GM19324 (cell line): Measurements from ENCODE around the gene ZSWIM6.

ENCODE experiments used
- ATAC-seq: cut with Tn5 transposase; IDR thresholded peaks from one replicate; pipeline ENCODE4 v1.9.1; 2021; ENCODE audit warnings: mild to moderate bottlenecking, moderate library complexity; ENCODE audit not compliant: unreplicated experiment, low FRiP score

ZSWIM6 gene

DNA sequence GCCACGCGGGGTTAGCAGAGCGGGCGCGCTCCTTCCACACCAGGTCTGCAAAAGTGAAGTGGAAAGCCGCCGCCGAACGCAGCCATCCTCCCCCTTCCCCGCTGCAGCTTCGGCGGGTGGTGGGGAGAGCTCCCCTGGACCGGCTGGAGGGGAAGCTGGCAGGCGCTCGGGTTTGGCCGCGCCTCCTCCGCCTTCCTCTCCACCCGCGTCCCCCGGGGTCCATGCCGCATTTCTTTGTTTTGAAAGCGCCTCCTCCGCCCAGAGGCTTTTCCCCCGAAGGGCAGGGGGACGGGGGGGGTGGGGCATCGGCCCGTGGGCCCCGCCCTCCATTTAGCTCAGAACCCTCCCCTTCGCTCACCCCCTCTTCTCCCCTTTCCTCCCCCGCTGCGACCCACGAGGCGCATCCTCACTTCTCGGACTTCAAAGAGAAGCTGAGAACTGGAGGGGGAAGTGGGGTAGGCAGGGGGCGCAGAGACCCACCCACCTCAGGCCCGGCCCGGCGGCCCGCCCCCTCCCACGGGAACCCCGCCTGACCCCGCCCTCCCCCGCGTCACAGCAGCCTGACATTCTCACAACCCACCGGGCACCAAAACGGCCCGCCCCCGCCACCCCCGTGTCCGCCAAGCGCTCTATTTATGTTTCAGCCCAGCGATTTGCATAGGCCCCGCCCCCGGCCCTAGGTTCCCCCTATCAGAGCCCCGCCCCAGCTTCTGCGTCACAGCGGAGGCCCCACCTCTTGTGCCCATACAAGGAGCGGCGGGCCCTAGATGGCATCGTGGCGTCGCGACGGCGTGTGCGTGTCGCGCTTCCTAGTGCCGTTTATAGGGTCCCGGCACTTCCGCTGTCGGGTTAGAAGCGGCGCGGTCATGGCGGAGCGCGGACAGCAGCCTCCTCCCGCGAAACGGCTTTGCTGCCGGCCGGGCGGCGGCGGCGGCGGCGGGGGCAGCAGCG is at the start of gene ZSWIM6:
Gene ZSWIM6 (plus strand): TSS at position 852 of the 951 bp plus-strand sequence. CDS start 15 bp downstream, at position 867.
- peak; percentile 67 for ATAC-seq

DNA sequence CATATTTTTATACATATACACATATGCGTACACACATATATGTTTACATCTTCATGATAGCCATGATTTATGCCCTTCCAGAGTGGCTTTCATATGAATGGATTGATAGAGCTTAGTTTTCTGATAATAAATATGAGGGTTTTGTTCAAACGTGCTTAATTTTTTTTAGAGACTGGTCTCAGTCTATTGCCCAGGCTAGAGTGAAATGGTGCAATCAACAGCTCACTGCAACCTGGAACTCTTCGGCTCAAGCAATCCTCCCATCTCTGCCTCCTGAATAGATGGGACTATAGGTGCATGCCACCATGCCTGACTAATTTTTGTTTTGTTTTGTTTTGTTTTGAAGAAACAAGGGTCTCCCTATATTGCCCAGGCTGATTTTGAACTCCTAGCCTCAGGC is 48.6 kb upstream of the ZSWIM6 start:
- no peak for ATAC-seq

DNA sequence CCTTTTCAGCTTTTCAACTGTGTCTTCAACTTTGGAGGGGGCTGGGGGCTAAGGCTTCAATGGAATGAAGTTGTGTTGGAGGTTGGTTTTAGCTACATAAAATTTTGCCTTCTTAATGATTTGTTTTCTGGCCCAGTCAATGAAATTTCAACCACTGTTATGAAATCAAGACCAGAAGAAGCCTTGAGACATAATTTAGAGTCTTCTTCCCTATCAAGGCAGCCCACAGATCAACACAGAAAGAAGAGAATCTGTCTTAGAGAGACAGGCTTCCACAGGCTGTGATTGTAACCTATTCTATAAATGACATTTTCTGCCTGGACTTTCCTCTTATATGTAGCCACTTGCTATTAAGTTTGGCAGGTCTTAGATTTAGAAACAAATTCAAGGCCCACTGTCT is 46.5 kb upstream of the ZSWIM6 start:
- ATAC-seq: no peak

DNA sequence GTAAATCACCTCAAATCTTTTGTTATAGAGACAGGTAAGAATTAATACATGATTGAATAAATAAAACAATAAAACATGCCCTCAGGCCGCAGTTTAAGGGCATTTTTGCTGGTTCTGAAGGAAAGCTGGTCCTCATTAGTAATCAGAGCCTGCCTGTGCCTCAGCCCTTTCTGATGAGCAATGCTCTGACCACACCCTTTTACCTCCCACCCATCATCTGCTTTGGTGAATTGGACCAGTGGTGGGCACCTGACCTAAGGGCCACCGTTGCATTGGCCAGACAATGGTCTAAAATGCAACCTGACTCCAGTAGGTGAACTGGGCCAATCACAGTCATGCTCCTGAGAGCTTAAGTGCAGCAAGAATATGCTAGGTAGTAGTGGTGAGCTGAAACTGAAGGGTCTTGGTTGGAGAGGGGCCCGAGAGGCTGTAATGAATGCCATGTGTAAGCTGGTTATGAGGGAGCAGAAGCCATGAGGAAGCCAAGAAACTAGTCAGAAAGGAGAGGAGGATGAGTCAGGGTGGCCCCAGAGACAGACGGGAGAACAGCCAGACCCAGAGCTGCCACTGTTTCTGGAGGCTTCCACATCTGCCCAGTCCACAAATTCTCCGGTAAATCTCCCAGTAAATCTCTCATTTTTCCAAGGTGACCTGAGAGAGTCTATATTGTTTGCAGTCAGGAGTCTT is 45.5 kb upstream of the ZSWIM6 start:
- no peak for ATAC-seq

DNA sequence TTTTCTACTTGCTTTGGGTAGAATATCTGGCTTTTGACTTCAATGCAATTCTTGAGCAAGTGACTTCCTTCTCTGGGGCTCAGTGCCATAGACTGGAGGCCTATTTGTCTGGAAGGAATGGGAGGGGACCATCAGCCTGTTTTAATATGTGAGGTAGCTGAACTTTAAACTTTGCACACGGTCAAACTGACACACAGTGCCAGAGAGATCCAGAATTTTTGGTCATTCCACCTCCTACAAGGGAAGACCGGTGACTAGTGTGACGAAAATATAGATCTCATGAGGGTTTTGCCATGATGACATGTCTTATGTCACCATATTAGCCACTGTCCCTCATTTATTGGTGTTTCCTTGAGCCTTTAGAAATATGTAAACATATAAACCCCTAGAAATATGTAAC is 44.6 kb upstream of the ZSWIM6 start:
- no peak for ATAC-seq

DNA sequence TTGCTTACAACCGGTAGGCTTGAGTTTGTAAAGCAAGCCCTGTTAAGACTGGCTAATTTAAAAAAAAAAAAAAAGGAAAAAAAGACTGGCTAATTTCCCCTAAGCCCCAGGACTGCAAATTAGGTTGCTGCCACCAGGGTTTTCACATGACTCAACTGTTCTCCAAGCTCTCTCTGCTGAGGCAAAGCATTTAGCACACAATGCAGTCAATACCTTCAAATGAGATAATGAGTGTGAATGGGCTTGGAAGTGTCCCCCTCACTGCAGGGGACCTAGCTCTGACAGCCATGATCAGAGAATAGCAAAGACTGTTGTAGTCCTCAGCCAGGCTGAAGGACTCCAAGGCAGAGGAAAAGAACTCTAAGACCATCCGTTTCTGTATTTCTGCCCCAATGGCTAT is 42.8 kb upstream of the ZSWIM6 start:
- ATAC-seq: no peak

DNA sequence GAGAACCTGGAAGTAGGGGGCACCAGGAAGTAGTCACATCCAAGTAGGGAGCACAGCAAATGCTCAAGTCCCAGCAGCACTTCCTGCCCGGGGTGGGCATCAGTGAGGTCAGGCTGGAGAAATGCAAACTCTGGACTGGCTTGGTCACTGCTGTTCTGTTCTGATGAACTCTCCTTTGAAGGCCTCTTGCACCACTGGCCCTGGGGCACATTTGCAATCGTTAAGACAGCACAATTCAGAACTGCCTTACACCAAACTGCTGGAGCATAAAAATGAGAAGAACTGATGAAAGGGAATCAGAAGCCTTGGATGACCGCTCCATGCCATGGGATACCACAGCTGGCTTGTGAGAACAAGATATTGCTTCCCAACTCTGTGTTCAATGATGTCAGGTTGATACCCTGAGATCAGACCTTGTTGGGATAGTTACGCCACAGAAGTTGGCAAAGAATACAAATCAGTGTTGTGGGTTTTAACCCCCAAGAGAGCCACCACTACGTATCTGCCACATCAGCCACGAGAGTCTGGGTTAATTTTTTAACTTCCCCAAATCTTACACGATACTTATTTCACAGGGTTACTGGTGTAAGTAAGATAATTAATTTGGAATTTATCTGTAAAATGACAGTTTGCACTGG is 42.3 kb upstream of the ZSWIM6 start:
- no peak for ATAC-seq

DNA sequence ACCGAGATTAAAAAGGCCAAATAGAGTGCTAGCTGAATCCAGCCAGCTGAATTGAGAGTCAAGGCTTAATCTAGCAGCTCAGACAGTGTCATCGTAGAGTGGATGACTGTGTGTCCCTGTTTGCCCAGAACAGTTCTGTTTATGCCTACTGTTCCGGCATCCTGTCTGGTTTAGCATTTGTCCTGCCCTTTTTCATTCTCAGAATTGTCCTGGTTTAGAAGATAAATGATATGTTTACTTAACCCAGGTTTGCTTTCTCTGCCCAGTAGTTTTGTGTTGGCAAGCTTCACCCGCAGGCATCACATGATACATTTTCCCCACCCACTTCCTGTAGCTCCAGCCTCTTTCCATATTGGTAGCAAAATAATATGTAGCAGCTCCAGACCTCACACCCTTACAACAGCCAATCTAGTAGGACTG is 41.3 kb upstream of the ZSWIM6 start:
- ATAC-seq: no peak

DNA sequence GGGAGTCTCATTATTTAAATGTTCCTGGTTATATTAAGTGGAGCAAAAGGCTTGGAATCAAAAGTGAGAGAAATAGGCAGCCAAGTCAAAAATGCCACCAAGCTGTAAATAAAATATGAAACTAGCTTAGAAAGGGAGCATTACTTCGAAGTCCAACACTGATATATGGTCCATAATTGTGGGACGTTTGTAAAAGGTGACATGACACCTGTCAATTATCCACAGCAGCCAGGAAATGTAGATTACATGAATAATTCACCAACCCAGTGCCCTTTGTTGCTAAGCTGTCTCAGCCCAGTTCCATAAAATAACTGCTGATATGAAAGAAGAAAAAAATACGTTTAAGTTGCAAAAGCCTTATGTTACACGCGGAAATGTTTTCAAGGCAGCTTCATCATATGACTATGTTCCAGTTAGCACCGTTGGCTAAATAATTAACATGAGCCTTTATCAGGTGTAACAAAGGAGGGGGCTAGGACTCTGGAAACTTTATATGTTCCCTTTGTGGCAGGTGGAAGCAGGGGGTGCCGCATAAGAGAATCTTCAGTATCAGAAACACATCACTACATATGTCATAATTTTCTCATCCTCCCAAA is 39.9 kb upstream of the ZSWIM6 start:
- ATAC-seq: no peak

DNA sequence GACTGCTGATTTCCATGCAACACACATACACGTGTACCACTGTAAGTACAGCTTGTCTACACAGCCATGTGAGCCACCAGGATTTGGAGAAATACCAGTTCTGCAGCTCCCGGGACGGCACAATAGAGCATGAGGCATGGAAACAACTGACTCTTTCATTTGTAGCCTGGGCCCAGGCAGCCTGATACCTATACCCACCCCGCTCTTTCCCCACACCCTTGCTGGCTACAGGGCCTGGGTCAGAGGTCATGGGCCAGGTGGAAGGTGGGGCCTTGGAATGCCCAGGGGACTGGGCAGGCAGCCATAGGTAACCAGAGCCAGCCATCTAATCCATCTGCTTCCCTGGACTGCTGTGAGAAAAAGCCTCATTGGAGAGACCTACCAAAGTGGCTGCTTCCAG is 39.0 kb upstream of the ZSWIM6 start:
- no peak for ATAC-seq

DNA sequence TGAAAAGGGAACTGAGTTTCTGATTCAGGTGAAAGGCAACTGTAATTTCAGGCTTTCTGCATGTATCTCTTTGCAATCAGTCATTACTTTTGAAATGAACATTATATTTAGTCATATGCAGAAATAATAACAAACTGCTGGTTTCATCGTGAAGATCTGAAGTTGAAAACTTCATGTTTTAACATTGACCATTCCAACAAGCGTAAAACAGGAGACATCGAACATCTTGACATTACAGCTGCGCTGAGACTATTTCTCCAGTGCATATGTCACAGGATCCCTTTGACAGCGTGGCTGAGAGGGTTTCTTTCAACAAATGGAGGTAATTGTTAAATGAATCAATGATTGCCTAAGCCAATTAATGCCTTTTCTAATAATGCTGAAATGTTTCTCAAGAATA is 38.2 kb upstream of the ZSWIM6 start:
- no peak for ATAC-seq

DNA sequence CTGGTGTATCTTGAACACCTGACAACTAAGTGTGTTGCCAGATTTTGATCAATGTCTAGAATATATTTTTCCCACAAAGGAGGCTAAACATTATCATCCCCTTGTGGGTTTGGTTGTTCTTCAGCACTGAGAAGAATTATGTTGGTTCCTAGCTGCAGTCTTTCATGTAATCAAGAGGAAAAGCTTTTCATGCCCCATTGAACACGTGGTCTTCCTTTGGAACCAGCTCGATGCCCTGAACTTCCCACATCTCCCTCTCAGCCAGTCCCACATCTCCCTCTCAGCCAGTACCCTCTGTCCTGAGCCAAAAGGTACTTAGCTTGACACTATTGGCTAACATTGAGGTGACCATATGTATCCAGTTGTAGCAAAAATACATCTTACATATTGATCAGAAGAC is 36.7 kb upstream of the ZSWIM6 start:
- ATAC-seq: no peak

DNA sequence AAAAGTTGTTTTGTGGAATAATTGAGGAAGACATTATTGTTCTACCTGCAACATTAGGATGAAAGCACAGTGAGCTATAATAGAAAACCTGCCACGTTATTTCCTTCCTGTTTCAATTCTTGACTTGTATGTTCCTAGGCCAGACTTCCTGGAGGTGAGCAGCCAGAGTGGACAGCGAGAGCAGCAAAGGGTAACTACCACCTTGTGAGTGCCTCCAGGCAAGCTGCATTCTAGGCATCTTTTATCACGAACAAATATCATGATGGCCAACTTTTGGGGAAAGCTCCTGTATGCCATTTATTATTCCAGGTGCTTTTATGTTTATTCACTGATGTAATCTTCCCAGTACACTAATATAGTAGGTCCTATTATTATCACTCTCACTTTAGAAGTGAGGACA is 34.0 kb upstream of the ZSWIM6 start:
- no peak for ATAC-seq

DNA sequence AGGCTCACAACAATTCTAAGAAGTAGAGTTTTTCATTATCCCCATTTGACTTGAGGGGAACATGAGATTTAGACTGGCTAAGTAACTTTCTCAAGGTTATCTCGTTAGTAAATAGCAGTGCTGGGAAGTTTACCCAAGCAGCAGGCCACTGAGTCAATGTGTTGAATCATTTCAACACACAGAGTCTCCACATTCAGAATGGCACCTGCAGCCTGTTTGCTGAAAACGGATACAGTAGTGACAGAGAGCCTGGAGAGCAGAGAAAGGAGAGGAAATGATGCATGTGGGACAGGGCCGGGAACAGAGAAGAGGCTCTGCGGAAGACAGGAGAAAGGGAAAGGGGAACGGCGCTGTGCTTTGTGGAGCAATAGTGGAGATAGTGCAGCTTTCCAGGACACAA is 33.5 kb upstream of the ZSWIM6 start:
- ATAC-seq: no peak

DNA sequence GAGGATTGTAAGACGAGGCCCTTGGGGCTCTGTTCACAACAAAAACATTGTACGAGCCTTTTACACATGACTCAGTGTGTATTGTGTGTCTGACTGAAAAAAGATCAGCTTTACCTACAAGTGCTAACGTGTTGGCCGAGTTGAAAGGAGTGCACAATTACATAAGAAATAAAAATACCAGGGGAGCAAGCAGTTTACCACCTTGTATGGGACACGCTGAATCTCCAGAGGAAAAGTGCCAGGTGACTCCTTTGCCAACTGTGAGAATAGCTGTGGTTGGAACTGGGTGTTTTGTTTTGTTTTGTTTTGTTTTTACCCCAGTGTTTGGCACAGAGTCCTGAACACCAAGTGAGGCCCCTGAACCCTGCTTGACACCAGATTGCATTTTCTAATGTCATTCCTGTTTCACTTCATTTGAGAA is 32.8 kb upstream of the ZSWIM6 start:
- no peak for ATAC-seq

DNA sequence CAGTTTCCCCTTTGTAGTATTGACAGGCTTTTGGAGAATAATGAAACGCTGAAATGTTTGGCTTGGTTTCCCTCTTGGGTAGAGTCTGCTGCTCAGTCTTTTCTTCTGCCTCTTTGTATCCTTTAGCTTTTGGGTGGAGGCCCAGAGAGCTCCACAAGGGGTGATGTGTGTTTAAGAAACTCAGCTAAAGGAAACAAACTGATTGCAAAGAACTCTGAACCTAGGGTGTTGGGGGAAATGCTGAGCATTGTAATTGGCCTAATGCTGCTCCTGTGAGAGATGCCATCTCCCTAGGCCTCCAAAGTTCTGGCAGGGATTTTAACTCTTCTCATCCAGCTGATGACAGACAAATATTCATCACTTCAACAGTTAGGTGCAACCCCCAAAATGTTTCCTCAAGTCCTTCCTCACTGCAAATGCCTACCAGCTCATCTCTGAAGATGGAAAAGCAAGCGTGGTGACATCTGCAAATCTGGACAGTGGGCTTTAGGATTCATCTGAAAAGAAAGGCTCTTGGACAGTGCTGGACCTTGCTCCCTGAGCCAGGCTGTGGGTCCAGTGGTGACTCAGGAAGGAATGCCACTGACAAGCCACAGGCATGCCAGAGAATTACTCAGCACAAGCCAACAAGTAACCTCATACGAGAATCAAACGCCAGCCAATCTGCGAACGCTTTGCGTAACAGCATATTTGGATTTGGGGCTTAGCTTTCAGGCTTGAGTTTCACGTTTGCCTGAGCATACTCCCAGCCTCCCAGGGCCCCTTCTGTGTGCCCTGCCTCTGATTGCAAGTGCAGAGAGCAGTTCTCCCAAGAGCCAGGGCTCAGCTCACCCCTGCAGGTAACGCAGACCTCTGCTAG is 30.5 kb upstream of the ZSWIM6 start:
- no peak for ATAC-seq

DNA sequence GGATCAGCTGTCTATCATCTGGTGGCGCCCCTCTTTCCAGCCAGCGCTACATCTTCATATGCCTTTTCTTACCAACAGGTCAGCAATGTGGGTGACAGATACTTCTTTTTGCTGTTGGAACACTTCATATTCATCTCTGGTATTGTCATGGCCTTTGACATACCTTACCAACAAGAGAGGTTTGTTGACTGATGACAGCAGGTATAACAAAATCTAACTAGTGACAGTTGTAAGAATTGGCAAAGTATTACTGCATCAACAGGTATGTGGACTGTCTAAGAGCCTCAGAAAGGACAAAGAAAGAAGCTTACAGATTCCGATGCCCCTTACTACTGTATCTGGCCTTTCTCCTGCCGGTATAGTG is 29.9 kb upstream of the ZSWIM6 start:
- no peak for ATAC-seq

DNA sequence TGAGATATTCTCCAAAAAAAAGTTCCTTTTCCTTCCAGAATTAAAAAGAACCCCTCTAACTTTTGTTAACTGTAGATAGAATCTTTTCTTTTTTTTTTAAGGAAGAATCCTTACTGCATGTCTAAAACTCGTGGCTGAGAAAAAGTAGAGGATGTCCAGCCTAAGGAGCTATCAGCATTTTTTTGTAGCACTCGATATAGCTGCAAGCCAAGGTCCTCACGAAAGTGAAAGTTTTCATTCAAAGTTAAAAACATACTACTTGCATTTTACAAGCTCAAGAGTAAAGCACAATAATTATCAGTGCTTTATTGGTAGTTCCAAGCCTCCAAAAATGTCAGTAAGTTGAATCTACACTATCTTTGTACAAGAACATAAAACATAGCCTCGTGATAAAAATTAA is 28.7 kb upstream of the ZSWIM6 start:
- no peak for ATAC-seq

DNA sequence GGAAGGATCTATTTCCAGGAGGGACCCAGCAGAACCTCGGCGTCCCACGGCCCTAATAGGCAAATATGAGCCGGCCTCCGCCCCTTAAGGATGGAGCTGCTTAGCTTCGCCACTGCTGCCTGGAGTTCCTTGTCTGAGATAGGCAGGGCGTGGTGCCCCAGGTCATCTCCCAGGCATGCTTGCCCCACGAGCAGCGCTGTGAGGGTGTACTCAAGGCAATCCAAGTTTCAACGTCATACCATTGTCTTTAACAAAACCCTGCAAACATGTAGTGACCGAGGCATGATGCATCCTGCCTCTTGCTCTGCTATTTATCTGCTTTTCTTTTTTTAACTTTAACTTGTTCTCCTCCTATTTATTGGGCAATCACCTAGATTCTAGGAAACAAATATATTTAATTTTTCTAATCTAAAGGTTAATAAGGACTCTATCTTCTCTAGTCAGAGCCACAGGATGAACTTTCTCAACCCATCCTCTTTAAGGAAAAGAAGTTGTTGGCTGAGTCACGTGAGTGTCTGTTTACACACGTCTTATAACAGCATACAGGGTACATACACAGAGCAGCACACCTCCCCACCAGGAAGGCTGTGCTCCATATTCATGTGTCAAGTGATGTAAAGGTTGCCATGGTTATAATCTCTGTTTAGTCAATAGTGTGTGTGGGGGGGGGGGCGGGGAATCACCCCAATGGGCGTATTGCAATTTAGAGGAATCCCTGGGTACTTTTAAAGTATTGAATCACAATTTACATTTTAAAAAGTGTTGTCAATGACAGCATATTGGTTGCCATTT is 27.3 kb upstream of the ZSWIM6 start:
- ATAC-seq: no peak
